PC-3 (cell line): Measurements from ENCODE around the gene LINC00237. TPM values are rescaled to one million over a fixed set of nuclear protein-coding genes. Genes with fewer than 3 reads are reported as not detected.

ENCODE experiments used
- ATAC-seq: fragments of 200-7000 bp; cut with Tn5 transposase; 2 replicates; pipeline ENCODE4 v1.9.1; 2020; ENCODE audit warnings: mild to moderate bottlenecking, moderate library complexity
- BruUV-seq: library from RNA; stranded (reverse); fragments of 400-500 nt; replicated peaks from 2 replicates; lab custom pipeline; 2021; lab: Mats Ljungman, UMichigan
- CTCF ChIA-PET: fragments of 300-600 bp; sonication (Branson Sonifier 250); formaldehyde crosslinking; loops from one replicate; lab custom pipeline; 2022; ENCODE audit warnings: antibody characterized with exemption; lab: Charles Lee
- POLR2A ChIA-PET: fragments of 300-600 bp; sonication (Branson Sonifier 250); formaldehyde crosslinking; loops from one replicate; lab custom pipeline; 2022; ENCODE audit warnings: antibody characterized with exemption; ENCODE audit not compliant: unreplicated experiment; lab: Charles Lee
- DNase-seq: peaks from one replicate; pipeline ENCODE4 v3.0.0-alpha.2; 2015
- H2AFZ ChIP-seq: fragments of 300-600 bp; sonication (generic); 2 replicates; pipeline ENCODE4 v1.6.0; 2016; ENCODE audit warnings: antibody characterized with exemption, low read length
- H3F3A ChIP-seq: fragments of 300-600 bp; sonication (generic); one replicate; pipeline ENCODE4 v1.6.0; 2017; ENCODE audit warnings: antibody characterized with exemption, low read length, control low read depth, mild to moderate bottlenecking; ENCODE audit not compliant: unreplicated experiment
- H3K27ac ChIP-seq: fragments of 300-600 bp; sonication (generic); 2 replicates; pipeline ENCODE4 v1.5.1; 2016; ENCODE audit warnings: mild to moderate bottlenecking, low read length
- H3K27me3 ChIP-seq: fragments of 300-600 bp; sonication (generic); 2 replicates; pipeline ENCODE4 v1.6.1; 2016; ENCODE audit warnings: low read length, mixed read lengths
- H3K36me3 ChIP-seq: fragments of 300-600 bp; sonication (generic); 2 replicates; pipeline ENCODE4 v1.6.1; 2016; ENCODE audit warnings: low read depth, mixed run types, low read length, mixed read lengths
- H3K4me1 ChIP-seq: fragments of 300-600 bp; sonication (generic); 2 replicates; pipeline ENCODE4 v1.5.1; 2016; ENCODE audit warnings: low read length; ENCODE audit not compliant: insufficient read depth
- H3K4me2 ChIP-seq: fragments of 300-600 bp; sonication (generic); 2 replicates; pipeline ENCODE4 v1.6.0; 2016; ENCODE audit warnings: low read length
- H3K4me3 ChIP-seq: fragments of 300-600 bp; sonication (generic); 2 replicates; pipeline ENCODE4 v1.5.1; 2016; ENCODE audit warnings: mild to moderate bottlenecking, low read length, mixed read lengths
- H3K79me2 ChIP-seq: fragments of 300-600 bp; sonication (generic); 2 replicates; pipeline ENCODE4 v1.6.1; 2017; ENCODE audit warnings: low read length, mixed read lengths
- H3K9ac ChIP-seq: fragments of 300-600 bp; sonication (generic); 2 replicates; pipeline ENCODE4 v1.6.0; 2016; ENCODE audit warnings: mild to moderate bottlenecking, low read length
- H3K9me2 ChIP-seq: fragments of 300-600 bp; sonication (generic); replicated peaks from 2 replicates; pipeline ENCODE4 v1.6.1; 2016; ENCODE audit warnings: mixed run types, low read length, mixed read lengths
- H3K9me3 ChIP-seq: fragments of 300-600 bp; sonication (generic); 2 replicates; pipeline ENCODE4 v1.6.1; 2016; ENCODE audit warnings: low read length, mixed read lengths
- H4K20me1 ChIP-seq: fragments of 300-600 bp; sonication (generic); 2 replicates; pipeline ENCODE4 v1.6.1; 2016; ENCODE audit warnings: low read length, mixed read lengths
- EZH2 ChIP-seq: fragments of 300-600 bp; sonication (generic); IDR thresholded peaks from one replicate; pipeline ENCODE4 v1.6.1; 2017; ENCODE audit warnings: antibody characterized with exemption, mild to moderate bottlenecking, low read length; ENCODE audit not compliant: unreplicated experiment
- EZH2phosphoT487 ChIP-seq: fragments of 300-600 bp; sonication (generic); IDR thresholded peaks from 2 replicates; pipeline ENCODE4 v1.6.1; 2018; ENCODE audit warnings: mild to moderate bottlenecking, antibody characterized with exemption, low read length, borderline replicate concordance
- intact Hi-C: fragments of 100-400 bp; cut with micrococcal nuclease; formaldehyde crosslinking; loops from 2 replicates; pipeline ENCODE4 v1.9.0; 2023
- total RNA-seq: library from RNA; depleted of rRNA; stranded (reverse); fragments of >200 nt; gene quantifications from 2 replicates; pipeline ENCODE4 v1.2.3, GENCODE V29; 2014
- TF ChIP-seq, protein P1 (sequence below): fragments of 300-600 bp; sonication (generic); conservative IDR thresholded peaks from 2 replicates; pipeline ENCODE4 v1.5.1; 2017; ENCODE audit warnings: antibody characterized with exemption, low read depth, mild to moderate bottlenecking, low read length

LINC00237 gene
- total RNA-seq, 1 experiment from 2014 or later = not detected

DNA sequence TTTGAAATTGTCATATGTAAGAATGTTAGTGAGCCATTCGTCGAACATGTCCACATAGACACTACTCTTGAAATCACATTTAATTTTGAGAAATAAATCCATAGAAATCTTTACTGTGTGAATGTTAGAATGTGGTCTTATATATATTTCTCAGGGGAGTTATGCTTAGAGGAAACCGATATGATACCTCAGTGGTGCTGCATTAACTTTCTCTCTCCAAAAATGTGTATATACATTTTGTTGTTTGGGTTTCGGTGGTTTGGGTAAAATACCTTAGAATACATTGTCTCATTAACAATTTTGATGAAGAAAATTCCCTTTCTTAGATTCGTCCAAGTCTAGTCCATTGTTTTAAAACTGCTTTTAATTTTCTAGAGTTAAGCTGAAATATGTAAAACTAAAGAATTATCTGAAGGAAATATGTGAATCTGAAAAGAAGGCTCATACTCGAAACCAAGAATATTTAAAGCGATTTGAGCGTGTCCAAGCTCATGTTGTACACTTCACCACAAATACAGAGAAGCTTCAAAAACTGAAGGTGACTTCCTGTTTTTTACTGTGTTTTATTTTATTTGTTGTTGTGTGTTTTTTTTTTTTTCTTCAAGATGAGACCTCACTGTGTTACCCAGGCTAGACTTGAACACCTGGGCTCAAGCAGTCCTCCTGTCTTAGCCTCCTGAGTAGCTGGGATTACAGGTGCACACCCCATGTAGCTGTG, 30.0 kb upstream of the LINC00237 start:
- ChIA-PET POLR2A (no interaction called here), CTCF (no interaction called here)
- no peak overlapping the region for H3K27ac ChIP-seq
- H2AFZ ChIP-seq = no peak overlapping the region
- DNase-seq (no peak), ATAC-seq (no peak)
- H4K20me1 ChIP-seq = no peaks in the 10 kb centered on the region
- TF ChIP-seq EZH2phosphoT487 (no peak), EZH2 (no peak)
- TF ChIP-seq, protein P1, sequence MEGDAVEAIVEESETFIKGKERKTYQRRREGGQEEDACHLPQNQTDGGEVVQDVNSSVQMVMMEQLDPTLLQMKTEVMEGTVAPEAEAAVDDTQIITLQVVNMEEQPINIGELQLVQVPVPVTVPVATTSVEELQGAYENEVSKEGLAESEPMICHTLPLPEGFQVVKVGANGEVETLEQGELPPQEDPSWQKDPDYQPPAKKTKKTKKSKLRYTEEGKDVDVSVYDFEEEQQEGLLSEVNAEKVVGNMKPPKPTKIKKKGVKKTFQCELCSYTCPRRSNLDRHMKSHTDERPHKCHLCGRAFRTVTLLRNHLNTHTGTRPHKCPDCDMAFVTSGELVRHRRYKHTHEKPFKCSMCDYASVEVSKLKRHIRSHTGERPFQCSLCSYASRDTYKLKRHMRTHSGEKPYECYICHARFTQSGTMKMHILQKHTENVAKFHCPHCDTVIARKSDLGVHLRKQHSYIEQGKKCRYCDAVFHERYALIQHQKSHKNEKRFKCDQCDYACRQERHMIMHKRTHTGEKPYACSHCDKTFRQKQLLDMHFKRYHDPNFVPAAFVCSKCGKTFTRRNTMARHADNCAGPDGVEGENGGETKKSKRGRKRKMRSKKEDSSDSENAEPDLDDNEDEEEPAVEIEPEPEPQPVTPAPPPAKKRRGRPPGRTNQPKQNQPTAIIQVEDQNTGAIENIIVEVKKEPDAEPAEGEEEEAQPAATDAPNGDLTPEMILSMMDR = no peak
- H3K9me3 ChIP-seq = no peaks in the 10 kb centered on the region
- no TSS peak for BruUV-seq
- no peaks in the 10 kb centered on the region; the same call in 1 of the 2 replicates for H3K36me3 ChIP-seq
- no peaks in the 10 kb centered on the region for H3K9me2 ChIP-seq
- H3K4me3 ChIP-seq = no peak overlapping the region
- H3K4me1 ChIP-seq = no peaks in the 10 kb centered on the region
- no peaks in the 10 kb centered on the region for H3F3A ChIP-seq
- H3K4me2 ChIP-seq = no peak overlapping the region
- H3K9ac ChIP-seq = no peak overlapping the region
- intact Hi-C loops = no loop called here
- no peaks in the 10 kb centered on the region for H3K27me3 ChIP-seq
- H3K79me2 ChIP-seq = no peaks in the 10 kb centered on the region

DNA sequence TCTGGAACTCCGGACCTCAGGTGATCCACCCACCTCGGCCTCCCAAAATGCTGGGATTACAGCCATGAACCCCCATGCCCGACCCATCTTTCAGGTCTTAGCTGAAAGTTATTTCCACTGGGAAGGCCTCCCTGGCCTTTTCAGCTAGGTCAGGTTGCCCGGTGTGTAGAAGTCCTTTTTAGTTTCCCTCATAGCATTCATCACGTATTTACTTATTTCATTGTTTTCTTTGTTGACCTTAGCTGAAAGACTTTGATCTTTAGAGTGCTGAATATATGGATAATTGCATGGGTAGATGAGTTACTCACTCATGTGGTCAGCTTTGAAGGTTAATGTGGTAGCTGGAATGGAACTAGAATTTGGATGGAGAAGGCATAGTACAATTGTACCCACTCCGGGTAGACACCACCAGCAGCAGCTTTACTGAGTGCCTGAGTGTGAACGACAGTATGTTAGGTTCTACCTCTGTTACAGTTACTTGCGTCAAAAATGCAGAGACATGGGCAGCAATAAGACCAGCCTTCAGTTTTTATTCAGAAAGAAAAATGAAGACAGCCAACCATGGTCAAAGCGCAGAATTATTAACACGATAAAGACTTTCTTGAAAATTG, 28.8 kb upstream of the LINC00237 start:
- Histone ChIP-seq H3K27me3 (no peaks in the 10 kb centered on the region), H3F3A (no peaks in the 10 kb centered on the region), H3K4me2 (no peak overlapping the region), H3K27ac (no peak overlapping the region), H3K36me3 (peaks cover 2% of the 10 kb centered on the region), H3K9ac (no peak overlapping the region), H3K9me3 (no peaks in the 10 kb centered on the region), H3K79me2 (no peaks in the 10 kb centered on the region), H3K9me2 (no peaks in the 10 kb centered on the region), H2AFZ (no peak overlapping the region), H3K4me3 (no peak overlapping the region), H4K20me1 (no peaks in the 10 kb centered on the region), H3K4me1 (no peaks in the 10 kb centered on the region)
- DNase-seq = no peak
- CTCF ChIA-PET = no interaction called here
- intact Hi-C loops = no loop called here
- no peak for ATAC-seq
- no peak for TF ChIP-seq EZH2
- TF ChIP-seq, protein P1 = no peak
- TF ChIP-seq EZH2phosphoT487 = no peak
- no TSS peak for BruUV-seq
- POLR2A ChIA-PET = no interaction called here
